HepG2 (cell line): ENCODE data around the gene SLC38A3. TPM values are rescaled to one million over a fixed set of nuclear protein-coding genes. Genes with fewer than 3 reads are reported as not detected.

ENCODE experiments used
- DNMT3B ChIP-seq: conservative IDR thresholded peaks from 2 replicates; pipeline ENCODE4 v1.6.1; 2016; ENCODE audit warnings: missing biosample characterization, control low read depth
- FOXK2 ChIP-seq: fragments of 450-650 bp; IDR thresholded peaks from 2 replicates; pipeline ENCODE4 v1.6.1; 2016
- HDAC6 ChIP-seq: fragments of 200-600 bp; sonication (generic); IDR thresholded peaks from 2 replicates; pipeline ENCODE4 v1.7.0; 2017; ENCODE audit warnings: mild to moderate bottlenecking, antibody characterized with exemption, low read length, low read depth
- HMGA1 ChIP-seq: sonication (generic); formaldehyde crosslinking; conservative IDR thresholded peaks from 2 replicates; pipeline ENCODE4 v1.4.0; 2020; ENCODE audit warnings: missing genetic modification reagents
- MTA1 ChIP-seq: sonication (generic); formaldehyde crosslinking; IDR thresholded peaks from 2 replicates; pipeline ENCODE4 v1.4.0; 2020; ENCODE audit warnings: missing genetic modification reagents, mild to moderate bottlenecking, borderline replicate concordance
- MXD4 ChIP-seq: IDR thresholded peaks from 2 replicates; pipeline ENCODE4 v1.6.1; 2016; ENCODE audit warnings: mild to moderate bottlenecking, missing biosample characterization, missing genetic modification reagents
- NFAT5 ChIP-seq: sonication (generic); formaldehyde crosslinking; IDR thresholded peaks from 2 replicates; pipeline ENCODE4 v1.4.0; 2020; ENCODE audit warnings: missing genetic modification reagents
- POGZ ChIP-seq: sonication (generic); formaldehyde crosslinking; IDR thresholded peaks from 2 replicates; pipeline ENCODE4 v1.4.0; 2020; ENCODE audit warnings: mild to moderate bottlenecking, missing genetic modification reagents
- RXRA ChIP-seq: sonication (generic); formaldehyde crosslinking; IDR thresholded peaks from 2 replicates; pipeline ENCODE4 v1.5.1; 2020; ENCODE audit warnings: missing genetic modification reagents
- SP2 ChIP-seq: sonication (generic); formaldehyde crosslinking; IDR thresholded peaks from 2 replicates; pipeline ENCODE4 v1.5.1; 2020; ENCODE audit warnings: mild to moderate bottlenecking, missing genetic modification reagents
- TGIF2 ChIP-seq: IDR thresholded peaks from 2 replicates; pipeline ENCODE4 v1.6.1; 2016; ENCODE audit warnings: control low read depth, missing compliant biosample characterization
- YEATS4 ChIP-seq: sonication (generic); formaldehyde crosslinking; IDR thresholded peaks from 2 replicates; pipeline ENCODE4 v1.4.0; 2020; ENCODE audit warnings: missing genetic modification reagents, borderline replicate concordance
- ZFP82 ChIP-seq: sonication (generic); formaldehyde crosslinking; IDR thresholded peaks from 2 replicates; pipeline ENCODE4 v1.5.1; 2020; ENCODE audit warnings: mild to moderate bottlenecking, missing genetic modification reagents, borderline replicate concordance
- ZNF292 ChIP-seq: sonication (generic); formaldehyde crosslinking; IDR thresholded peaks from 2 replicates; pipeline ENCODE4 v1.8.1; 2022; ENCODE audit warnings: mild to moderate bottlenecking, low read depth, missing genetic modification reagents, borderline replicate concordance
- ZNF329 ChIP-seq: sonication (generic); formaldehyde crosslinking; IDR thresholded peaks from 2 replicates; pipeline ENCODE4 v1.9.0; 2021; ENCODE audit warnings: low read depth, mild to moderate bottlenecking, missing genetic modification reagents
- ZNF691 ChIP-seq: sonication (generic); formaldehyde crosslinking; IDR thresholded peaks from 2 replicates; pipeline ENCODE4 v1.4.0; 2020; ENCODE audit warnings: missing genetic modification reagents, low read depth, mild to moderate bottlenecking, borderline replicate concordance
- ZNF772 ChIP-seq: sonication (generic); formaldehyde crosslinking; IDR thresholded peaks from 2 replicates; pipeline ENCODE4 v1.5.0; 2020; ENCODE audit warnings: mild to moderate bottlenecking, missing genetic modification reagents
- ZNF816 ChIP-seq: sonication (generic); formaldehyde crosslinking; IDR thresholded peaks from 2 replicates; pipeline ENCODE4 v1.8.0; 2022; ENCODE audit warnings: missing genetic modification reagents, mild to moderate bottlenecking, borderline replicate concordance
- polyA plus RNA-seq, 8 experiments: library from polyadenylated mRNA; depleted of rRNA in 3 of 8; stranded (reverse) in 7 of 8; unstranded in 1 of 8; fragments of >200 nt; fragmentation: Illumina TruSeq in 4 of 8; extraction: Trizol in 4 of 8; gene quantifications; 2 replicates each; pipeline versions ENCODE4 v1.2.1 to v1.2.3, GENCODE V29; 2011 to 2016; ENCODE audit warnings: low read depth in 4 of 8, missing spikeins in 1 of 8, mixed read lengths in 1 of 8; ENCODE audit not compliant: insufficient read depth in 1 of 8
- total RNA-seq, 5 experiments: library from RNA; depleted of rRNA; stranded (reverse); fragments of >200 nt; fragmentation: Illumina TruSeq; extraction: Trizol; gene quantifications; 2 replicates each; pipeline ENCODE4 v1.2.3, GENCODE V29; 2016; ENCODE audit warnings: low read depth in 1 of 5
- TF ChIP-seq, protein P1 (sequence below): sonication (generic); formaldehyde crosslinking; IDR thresholded peaks from 2 replicates; pipeline ENCODE4 v1.4.0; 2020; ENCODE audit warnings: missing genetic modification reagents, borderline replicate concordance

SLC38A3 gene
- total and polyA plus RNA-seq, 2 of the 13 experiments (the other 11 are each of a cell fraction or from before 2014, with no cell fraction given) = 29.8 to 164 TPM

- TF ChIP-seq NFAT5 (CRISPR knock-in tag) (0 out of 2 replicates have a peak, but pooled peaks have one; percentile 38), RXRA (peak; percentile 99), HDAC6 (no peak), ZFP82 (CRISPR knock-in tag) (no peak), SP2 (CRISPR knock-in tag) (no peak), FOXK2 (no peak), MXD4 (CRISPR knock-in tag) (0 out of 2 replicates have a peak, but pooled peaks have one; percentile 41), MTA1 (peak; percentile 98), ZNF292 (CRISPR knock-in tag) (no peak), DNMT3B (CRISPR knock-in tag) (no peak), ZNF772 (no peak), YEATS4 (CRISPR knock-in tag) (peak; percentile 51; the same call in 1 of the 2 replicates), ZNF691 (CRISPR knock-in tag) (peak; percentile 52; the same call in 1 of the 2 replicates), HMGA1 (CRISPR knock-in tag) (no peak), ZNF329 (CRISPR knock-in tag) (no peak), TGIF2 (CRISPR knock-in tag) (peak; percentile 88), POGZ (CRISPR knock-in tag) (0 out of 2 replicates have a peak, but pooled peaks have one; percentile 17), ZNF816 (CRISPR knock-in tag) (no peak)
- TF ChIP-seq, protein P1, sequence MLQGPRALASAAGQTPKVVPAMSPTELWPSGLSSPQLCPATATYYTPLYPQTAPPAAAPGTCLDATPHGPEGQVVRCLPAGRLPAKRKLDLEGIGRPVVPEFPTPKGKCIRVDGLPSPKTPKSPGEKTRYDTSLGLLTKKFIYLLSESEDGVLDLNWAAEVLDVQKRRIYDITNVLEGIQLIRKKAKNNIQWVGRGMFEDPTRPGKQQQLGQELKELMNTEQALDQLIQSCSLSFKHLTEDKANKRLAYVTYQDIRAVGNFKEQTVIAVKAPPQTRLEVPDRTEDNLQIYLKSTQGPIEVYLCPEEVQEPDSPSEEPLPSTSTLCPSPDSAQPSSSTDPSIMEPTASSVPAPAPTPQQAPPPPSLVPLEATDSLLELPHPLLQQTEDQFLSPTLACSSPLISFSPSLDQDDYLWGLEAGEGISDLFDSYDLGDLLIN (CRISPR knock-in tag) = no peak
These were observed 5.7 kb downstream of the SLC38A3 start (continued) for GRCh38 chr3:50210510-50211367.
